Measurements from ENCODE around the gene TRIO. TPM values are rescaled to one million over a fixed set of nuclear protein-coding genes. Genes with fewer than 3 reads are reported as not detected.

The TRIO gene
- total and polyA plus RNA-seq, 2 of the 8 experiments (the other 6 are each of a cell fraction or from before 2014, with no cell fraction given) = 35.1 to 69.1 TPM

- Histone ChIP-seq H3K36me3 (ENCODE audit: control insufficient read depth in 2 of 4, insufficient read depth in 4 of 4, low read length in 3 of 4) (no peaks in the 10 kb centered on the region), H3K18ac (ENCODE audit: extremely low read depth, low read length) (no peak overlapping the region), H3K56ac (replicated peaks; ENCODE audit: insufficient read length, low read depth, low read length) (no peak overlapping the region), H3K79me2 (ENCODE audit: control insufficient read depth in 1 of 2, insufficient read depth in 2 of 2, low read length in 2 of 2) (no peaks in the 10 kb centered on the region), H2BK5ac (ENCODE audit: low read depth, low read length) (no peak overlapping the region), H3K14ac (ENCODE audit: insufficient read length) (no peak overlapping the region), H4K91ac (replicated peaks; ENCODE audit: insufficient read length, low read length) (no peak overlapping the region), H3K4me3 (ENCODE audit: extremely low read depth in 1 of 4, insufficient read depth in 2 of 4, low read depth in 3 of 4, low read length in 4 of 4) (no peak overlapping the region), H3K27ac (ENCODE audit: low read depth, low read length) (no peak overlapping the region), H2BK15ac (ENCODE audit: low read length) (no peak overlapping the region), H4K5ac (ENCODE audit: insufficient read length, low read depth, low read length) (no peak overlapping the region), H2BK12ac (ENCODE audit: low read depth, low read length) (no peak overlapping the region), H3K4me2 (ENCODE audit: insufficient read depth in 1 of 2, low read depth in 2 of 2, low read length in 2 of 2) (no peak overlapping the region), H2AFZ (ENCODE audit: low read length) (no peak overlapping the region), H3K4me1 (replicated peaks in 1 of 4; ENCODE audit: control insufficient read depth in 3 of 4, insufficient read depth in 4 of 4, low read length in 3 of 4) (no peaks in the 10 kb centered on the region), H3K23me2 (ENCODE audit: low read depth, low read length) (no peaks in the 10 kb centered on the region), H3K4ac (replicated peaks; ENCODE audit: insufficient read length, low read depth, low read length) (no peak overlapping the region), H2BK120ac (replicated peaks; ENCODE audit: low read depth, low read length) (no peak overlapping the region), H3K9me3 (ENCODE audit: insufficient read depth in 2 of 2, low read depth in 1 of 2, low read length in 1 of 2) (no peaks in the 10 kb centered on the region), H3K23ac (ENCODE audit: insufficient read length) (no peak overlapping the region), H3K9ac (replicated peaks in 1 of 4; ENCODE audit: extremely low read depth in 1 of 4, low read depth in 3 of 4, low read length in 3 of 4) (no peak overlapping the region), H2AK5ac (ENCODE audit: low read depth, low read length) (no peak overlapping the region), H3K79me1 (ENCODE audit: low read depth, low read length) (no peaks in the 10 kb centered on the region), H3K27me3 (replicated peaks in 1 of 4; ENCODE audit: control insufficient read depth in 3 of 4, extremely low read depth in 1 of 4, insufficient read depth in 3 of 4, low read length in 3 of 4) (no peaks in the 10 kb centered on the region), H4K8ac (ENCODE audit: extremely low read depth, insufficient read depth, low read length) (no peak overlapping the region), H4K20me1 (replicated peaks in 1 of 2; ENCODE audit: control insufficient read depth in 1 of 2, insufficient read depth in 2 of 2, low read length in 2 of 2) (no peaks in the 10 kb centered on the region), H2BK20ac (ENCODE audit: low read length) (no peak overlapping the region)
- POLR2A ChIA-PET (ENCODE audit: partially characterized antibody) = no interaction called here
- CTCF ChIA-PET (ENCODE audit: partially characterized antibody) = interaction anchor here (0.9 to 3.7 kb wide), 3 partner anchors 14 to 121 kb away, joined by 3 to 12 read pairs (median 3); no protein-coding TSS in a partner anchor
- WGBS, 2 experiments (ENCODE audit: extremely low coverage in 1 of 2, insufficient coverage in 1 of 2, insufficient read length in 1 of 2, insufficient replicate concordance in 2 of 2, low coverage in 1 of 2, low lambda C conversion rate in 2 of 2, missing lambda C conversion rate in 1 of 2) = 79% methylated on average over 3 of the region's 3 CpGs; no CpG with 5 or more reads in 1 of the 2 experiments
- DNase-seq (ENCODE audit: low read depth in 1 of 2, low spot score in 2 of 2) = no peak
- no peak for FAIRE-seq
- TF ChIP-seq BACH1 (IDR thresholded peaks at IDR 0.05; ENCODE audit: low read length) (no peak), SUZ12 (IDR thresholded peaks at IDR 0.05; ENCODE audit: low read length) (no peak), CHD2 (IDR thresholded peaks at IDR 0.05; ENCODE audit: low read length) (no peak), CBX8 (IDR thresholded peaks at IDR 0.05; ENCODE audit: borderline replicate concordance, low read depth, low read length) (no peak), MAFK (IDR thresholded peaks at IDR 0.05; ENCODE audit: low read depth, low read length) (no peak)
Observed at GRCh38 chr5:14545308-14545707, 402.2 kb downstream of the TRIO start.
